Measurements from ENCODE around the gene VOPP1. TPM values are rescaled to one million over a fixed set of nuclear protein-coding genes. Genes with fewer than 3 reads are reported as not detected.

The VOPP1 gene
- total and polyA plus RNA-seq, 10 of the 15 experiments (the other 5 are each of a cell fraction or from before 2014, with no cell fraction given), result 32.8 to 206 (median 129) TPM

GRCh38 chr7:55588976-55589604, 16.8 kb upstream of the VOPP1 start:
- ATAC-seq (peak; percentile 21; the same call in 1 of the 3 replicates), DNase-seq (ENCODE audit: low read depth, low spot score) (no peak), FAIRE-seq (no peak)
- H2AFZ ChIP-seq (ENCODE audit: control insufficient read depth, low read depth, low read length), result no peak overlapping the region
- H3K4me1 ChIP-seq (ENCODE audit: control insufficient read depth, insufficient read depth, low read length), result peaks cover 4% of the 10 kb centered on the region; the same call in 1 of the 2 replicates
- POLR2A ChIA-PET, result no interaction called here
- TF ChIP-seq ATF7 (IDR thresholded peaks at IDR 0.05; ENCODE audit: low read depth), result no peak
- TF ChIP-seq ZNF217 (IDR thresholded peaks at IDR 0.05), result no peak
- TF ChIP-seq RBBP5 (conservative IDR thresholded peaks at IDR 0.05), result no peak
- no peak for TF ChIP-seq SREBF1 (IDR thresholded peaks at IDR 0.05; ENCODE audit: low read length)
- H3K4me2 ChIP-seq (ENCODE audit: control insufficient read depth, insufficient read depth), result no peak overlapping the region
- SMC1A ChIA-PET (ENCODE audit: uncharacterized antibody, unreplicated experiment), result interaction anchor here (0.8 to 1.1 kb wide), 2 partner anchors 55 to 60 kb away, joined by 3 to 4 read pairs; no protein-coding TSS in a partner anchor
- BruUV-seq (replicated peaks), result no TSS peak
- H3K4me3 ChIP-seq, result no peak overlapping the region
- no peaks in the 10 kb centered on the region for H3K27me3 ChIP-seq (replicated peaks in 1 of 2; ENCODE audit: control insufficient read depth in 2 of 2, insufficient read depth in 2 of 2, low read length in 1 of 2)
- H3K36me3 ChIP-seq (ENCODE audit: control insufficient read depth in 2 of 2, insufficient read depth in 2 of 2, low read length in 1 of 2), result no peaks in the 10 kb centered on the region
- intact Hi-C loops (cut with micrococcal nuclease; ENCODE audit: unreplicated experiment) (no loop called here), in situ Hi-C loops (cut with MboI) (loop anchor here (25.0 kb wide), 1 partner anchor 302 kb away; no protein-coding TSS in a partner anchor)
- RAD21 ChIA-PET (ENCODE audit: unreplicated experiment), result interaction anchor here (0.7 to 0.8 kb wide), 2 partner anchors 19 to 42 kb away, joined by 3 to 4 read pairs; no protein-coding TSS in a partner anchor
- no peak overlapping the region for H3K27ac ChIP-seq (ENCODE audit: control insufficient read depth, insufficient read depth)
- no peaks in the 10 kb centered on the region for H4K20me1 ChIP-seq (ENCODE audit: control insufficient read depth, insufficient read depth)
- no peaks in the 10 kb centered on the region for H3K9me3 ChIP-seq (replicated peaks; ENCODE audit: control insufficient read depth, insufficient read depth, low read length)
- WGBS (ENCODE audit: insufficient coverage, insufficient replicate concordance, low lambda C conversion rate, missing lambda C conversion rate), result 32% methylated on average over 8 of the region's 8 CpGs
- CTCF ChIA-PET, result interaction anchor here (0.8 kb wide), 1 partner anchor 16 kb away, joined by 4 read pairs; no protein-coding TSS in a partner anchor
- no peaks in the 10 kb centered on the region for H3K79me2 ChIP-seq (ENCODE audit: control insufficient read depth, insufficient read depth, low read length)
- no peak overlapping the region for H3K9ac ChIP-seq (ENCODE audit: control insufficient read depth, insufficient read depth, low read length)

- TF ChIP-seq ZNF207 (IDR thresholded peaks at IDR 0.05; ENCODE audit: borderline replicate concordance), result no peak
Observed at GRCh38 chr7:55588379-55588699, 16.0 kb upstream of the VOPP1 start.

More at GRCh38 chr7:55588379-55588699, 16.0 kb upstream of the VOPP1 start:
- BruUV-seq (replicated peaks), result no TSS peak
- Histone ChIP-seq H3K79me2 (ENCODE audit: control insufficient read depth, insufficient read depth, low read length) (no peaks in the 10 kb centered on the region), H3K27ac (ENCODE audit: control insufficient read depth, insufficient read depth) (no peak overlapping the region), H3K4me2 (ENCODE audit: control insufficient read depth, insufficient read depth) (no peak overlapping the region), H2AFZ (ENCODE audit: control insufficient read depth, low read depth, low read length) (no peak overlapping the region), H4K20me1 (ENCODE audit: control insufficient read depth, insufficient read depth) (no peaks in the 10 kb centered on the region), H3K9me3 (replicated peaks; ENCODE audit: control insufficient read depth, insufficient read depth, low read length) (no peaks in the 10 kb centered on the region; the same call in 2 of the 3 replicates), H3K9ac (ENCODE audit: control insufficient read depth, insufficient read depth, low read length) (no peak overlapping the region), H3K4me1 (ENCODE audit: control insufficient read depth, insufficient read depth, low read length) (peaks cover 4% of the 10 kb centered on the region; the same call in 1 of the 2 replicates), H3K27me3 (replicated peaks in 1 of 2; ENCODE audit: control insufficient read depth in 2 of 2, insufficient read depth in 2 of 2, low read length in 1 of 2) (no peaks in the 10 kb centered on the region), H3K4me3 (no peak overlapping the region), H3K36me3 (ENCODE audit: control insufficient read depth in 2 of 2, insufficient read depth in 2 of 2, low read length in 1 of 2) (no peaks in the 10 kb centered on the region)
- ChIA-PET RAD21 (ENCODE audit: unreplicated experiment) (interaction anchor here (0.7 to 0.8 kb wide), 2 partner anchors 18 to 42 kb away, joined by 3 to 4 read pairs; no protein-coding TSS in a partner anchor), SMC1A (ENCODE audit: uncharacterized antibody, unreplicated experiment) (interaction anchor here (1.1 kb wide), 1 partner anchor 54 kb away, joined by 4 read pairs; no protein-coding TSS in a partner anchor), POLR2A (no interaction called here), CTCF (interaction anchor here (0.8 kb wide), 1 partner anchor 15 kb away, joined by 4 read pairs; no protein-coding TSS in a partner anchor)
- WGBS (ENCODE audit: insufficient coverage, insufficient replicate concordance, low lambda C conversion rate, missing lambda C conversion rate), result 96% methylated on average over 4 of the region's 4 CpGs
- in situ Hi-C loops (cut with MboI) (loop anchor here (25.0 kb wide), 1 partner anchor 301 kb away; no protein-coding TSS in a partner anchor), intact Hi-C loops (cut with micrococcal nuclease; ENCODE audit: unreplicated experiment) (no loop called here)
- no peak for FAIRE-seq
- no peak for ATAC-seq
- DNase-seq (ENCODE audit: low read depth, low spot score), result no peak
